ENCODE data around the gene TRIO. TPM values are rescaled to one million over a fixed set of nuclear protein-coding genes. Genes with fewer than 3 reads are reported as not detected.

The TRIO gene
- total RNA-seq, 1 experiment from 2014 or later: 50.9 TPM

DNA sequence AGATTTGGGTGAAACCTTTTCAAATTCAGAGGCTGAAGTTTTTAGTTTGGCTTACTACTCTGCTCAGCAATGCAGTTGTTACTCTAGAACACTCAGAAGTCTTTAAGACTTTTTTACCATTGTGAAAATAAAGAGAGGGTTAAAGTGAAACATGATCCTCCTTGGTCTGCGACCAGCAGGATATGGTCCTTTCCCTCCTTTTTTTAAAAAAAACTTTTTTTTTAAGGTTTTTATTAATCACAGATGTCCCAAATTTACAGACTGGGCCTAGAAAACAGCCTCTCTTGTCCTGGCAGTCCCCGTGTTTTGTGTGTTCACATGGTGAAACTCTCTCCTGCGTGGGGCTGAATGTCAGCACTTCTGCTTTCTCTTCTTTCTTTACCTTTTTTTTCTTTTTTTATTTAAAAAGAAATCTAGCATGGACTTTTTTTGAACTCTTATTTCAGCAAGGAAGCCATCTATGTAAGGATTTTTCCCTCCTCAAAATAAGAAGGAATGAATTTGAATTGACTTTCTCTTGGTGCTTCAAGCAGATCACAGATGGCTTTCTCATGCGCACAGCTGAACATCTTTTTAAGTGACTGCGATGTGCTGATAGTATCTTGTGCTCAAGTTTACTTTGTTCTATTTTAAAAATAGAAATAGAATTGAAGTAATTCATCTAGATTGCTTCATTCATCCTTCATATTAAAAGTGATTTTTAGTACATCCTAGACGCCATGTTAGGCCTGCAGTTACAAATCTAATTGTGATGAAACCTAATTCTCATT lies 309.7 kb downstream of the TRIO start:
- no peak for DNase-seq (ENCODE audit: low spot score)

DNA sequence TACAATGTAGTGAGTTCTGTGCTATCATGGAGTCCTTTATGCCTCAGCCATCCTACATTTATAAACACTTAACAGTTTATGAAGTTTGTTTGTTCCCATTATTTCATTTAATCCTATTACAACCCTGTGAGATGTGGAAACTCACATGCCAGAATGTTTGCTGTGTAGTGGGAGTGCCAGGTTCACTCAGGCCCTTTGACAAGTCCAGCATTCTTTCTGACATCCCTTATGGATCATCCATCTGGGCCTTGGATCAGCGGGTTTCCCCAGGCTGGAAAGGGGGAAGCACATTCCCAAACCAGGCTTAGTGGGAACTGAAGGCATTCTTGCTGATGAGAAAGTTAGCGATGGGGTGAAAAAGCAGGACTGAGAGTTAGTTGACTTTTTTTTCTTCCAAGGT lies 310.3 kb downstream of the TRIO start:
- no peak for DNase-seq (ENCODE audit: low spot score)

DNA sequence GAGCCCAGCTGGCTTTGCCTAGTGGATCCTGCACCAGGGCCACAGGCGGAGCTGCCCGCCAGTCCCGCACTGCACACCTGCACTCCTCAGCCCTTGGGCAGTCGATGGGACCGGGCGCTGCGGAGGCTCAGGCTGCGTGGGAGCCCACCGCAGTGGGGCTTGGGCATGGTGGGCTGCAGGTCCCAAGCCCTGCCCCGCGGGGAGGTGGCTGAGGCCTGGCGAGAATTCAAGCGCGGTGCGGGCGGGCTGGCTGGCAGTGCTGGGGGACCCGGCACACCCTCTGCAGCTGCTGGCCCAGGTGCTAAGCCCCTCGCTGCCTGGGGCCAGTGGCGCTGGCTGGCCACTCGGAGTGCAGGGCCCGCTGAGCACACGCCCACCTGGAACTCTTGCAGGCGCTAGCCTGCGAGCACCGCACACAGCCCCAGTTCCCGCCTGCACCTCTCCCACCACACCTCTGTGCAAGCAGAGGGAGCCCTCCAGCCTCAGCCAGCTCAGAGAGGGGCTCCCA lies 312.7 kb downstream of the TRIO start:
- no peak for DNase-seq (ENCODE audit: low spot score)

DNA sequence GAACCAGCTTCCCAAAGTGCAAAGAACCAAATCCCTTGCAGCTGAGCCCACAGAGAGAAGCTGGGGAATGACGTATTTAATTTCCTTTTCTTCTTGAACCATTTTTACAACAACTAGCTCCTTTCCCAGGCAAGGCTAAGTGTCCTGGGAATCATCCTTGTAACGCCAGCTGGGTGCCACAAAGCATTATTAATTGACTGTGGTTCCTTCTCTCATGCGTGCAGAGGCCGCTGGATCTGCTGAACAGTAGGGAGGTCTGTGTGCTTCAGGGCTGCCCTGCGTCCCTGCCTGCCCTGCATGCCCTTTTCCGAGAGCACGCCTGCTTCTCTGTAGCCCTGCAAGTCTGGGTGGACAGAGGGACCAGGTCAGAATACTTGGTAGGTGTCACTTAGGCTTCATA lies 314.3 kb downstream of the TRIO start:
- no peak for DNase-seq (ENCODE audit: low spot score)

DNA sequence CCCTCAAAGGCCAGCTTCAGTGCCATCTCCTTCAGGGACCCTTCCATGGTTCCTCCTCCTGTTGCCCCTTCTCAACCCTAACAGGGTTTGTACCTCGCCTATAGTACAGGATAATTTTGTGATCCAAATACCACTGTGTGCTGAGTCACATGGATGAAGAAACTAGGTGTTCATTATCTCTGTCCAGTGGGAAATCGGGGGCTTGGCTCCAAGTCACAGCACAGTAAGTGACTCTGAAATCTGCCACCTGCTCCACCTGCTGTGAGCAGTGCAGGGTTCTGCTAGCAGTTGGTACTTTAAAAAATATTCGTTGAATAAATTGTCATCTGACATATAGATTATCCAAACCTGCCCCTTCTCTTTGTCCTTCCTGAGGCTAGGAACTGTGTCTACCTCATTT lies 315.3 kb downstream of the TRIO start:
- no peak for DNase-seq (ENCODE audit: low spot score)

DNA sequence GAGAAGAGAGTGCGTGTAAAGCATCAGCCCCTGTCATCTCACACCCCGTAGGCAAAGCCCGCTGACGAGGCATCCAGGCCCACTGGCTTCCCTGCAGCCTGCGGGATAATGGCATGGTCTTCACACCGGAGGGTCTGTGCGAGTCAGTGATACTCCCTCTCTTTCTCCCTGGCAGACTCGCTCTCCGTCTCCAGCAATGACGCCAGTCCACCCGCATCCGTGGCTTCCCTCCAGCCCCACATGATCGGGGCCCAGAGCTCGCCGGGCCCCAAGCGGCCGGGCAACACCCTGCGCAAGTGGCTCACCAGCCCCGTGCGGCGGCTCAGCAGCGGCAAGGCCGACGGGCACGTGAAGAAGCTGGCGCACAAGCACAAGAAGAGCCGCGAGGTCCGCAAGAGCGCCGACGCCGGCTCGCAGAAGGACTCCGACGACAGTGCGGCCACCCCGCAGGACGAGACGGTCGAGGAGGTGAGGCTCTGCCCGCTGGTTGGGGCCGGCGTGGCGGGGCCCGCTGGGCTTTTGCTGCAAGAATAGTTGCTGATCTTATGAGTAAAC lies 317.8 kb downstream of the TRIO start:
- DNase-seq (ENCODE audit: low spot score): no peak

DNA sequence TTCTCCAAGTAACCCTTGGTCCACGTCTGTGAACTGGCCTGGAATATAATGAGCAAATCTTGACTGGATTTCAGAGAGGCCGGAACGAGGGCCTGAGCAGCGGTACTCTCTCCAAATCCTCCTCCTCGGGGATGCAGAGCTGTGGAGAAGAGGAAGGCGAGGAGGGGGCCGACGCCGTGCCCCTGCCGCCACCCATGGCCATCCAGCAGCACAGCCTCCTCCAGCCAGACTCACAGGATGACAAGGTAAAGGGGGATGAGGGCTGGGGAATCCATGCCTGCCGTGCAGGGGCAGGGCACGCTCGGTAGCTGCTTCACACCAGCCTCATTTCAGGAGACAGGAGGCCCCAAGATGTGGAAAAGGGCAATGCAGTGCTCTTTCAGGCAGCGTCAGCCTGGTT lies 319.5 kb downstream of the TRIO start:
- no peak for DNase-seq (ENCODE audit: low spot score)

DNA sequence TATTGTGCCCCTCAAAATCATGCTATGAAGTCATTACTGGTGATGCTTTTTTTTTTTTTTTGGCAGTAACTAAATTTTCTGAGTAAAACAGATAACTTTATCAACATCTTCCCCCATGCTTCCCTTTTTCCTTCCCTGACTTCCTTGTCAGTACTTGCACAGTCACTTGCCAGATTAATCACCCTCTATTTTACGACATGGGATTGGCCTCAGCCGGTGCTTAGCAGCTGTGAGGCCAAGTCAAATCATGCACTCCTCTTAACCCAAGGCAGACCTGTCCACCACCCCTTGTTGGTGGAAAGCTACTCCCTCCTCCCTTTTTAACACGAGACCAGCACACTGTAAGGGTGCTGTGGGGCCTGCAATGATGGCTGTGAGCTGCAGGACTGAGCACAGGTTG lies 320.5 kb downstream of the TRIO start:
- no peak for DNase-seq (ENCODE audit: low spot score)

DNA sequence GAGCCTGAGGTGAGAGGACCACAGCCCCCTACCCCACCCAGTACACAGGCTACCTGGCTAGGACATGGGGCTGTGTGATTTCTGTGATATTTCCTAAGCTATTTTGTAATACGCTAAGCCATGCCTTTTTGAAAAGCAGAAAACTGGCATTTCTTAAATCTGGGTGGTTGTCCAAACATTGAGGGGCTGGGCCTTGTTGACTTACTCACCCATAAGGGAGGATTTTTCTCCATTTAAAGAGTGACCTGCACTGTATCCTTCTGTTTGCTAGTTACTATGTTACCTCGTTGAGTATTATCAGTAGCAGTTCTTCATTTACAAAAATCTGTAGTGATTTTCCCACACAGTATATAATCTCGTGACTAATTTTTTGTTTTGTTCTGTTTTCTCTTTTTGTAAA lies 321.0 kb downstream of the TRIO start:
- DNase-seq (ENCODE audit: low spot score): no peak

DNA sequence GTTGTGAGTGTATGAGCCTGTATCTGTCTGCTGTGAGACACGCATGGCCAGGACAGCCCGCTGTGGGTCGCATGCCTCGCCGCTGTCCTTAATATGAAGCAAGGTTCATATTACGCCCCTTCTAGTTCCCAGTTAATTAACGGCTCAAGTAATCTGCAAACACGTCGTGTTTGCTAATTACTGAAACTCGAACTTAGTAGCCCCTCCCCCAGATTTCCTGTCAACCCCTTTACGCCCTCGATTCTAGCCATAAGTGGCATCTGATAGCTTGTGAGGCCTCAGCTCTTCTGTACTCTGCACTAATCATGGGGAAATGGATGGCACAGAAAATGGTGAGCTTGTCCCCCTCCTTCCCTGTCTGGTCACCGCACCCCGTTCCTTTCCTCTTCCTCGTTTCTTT lies 321.5 kb downstream of the TRIO start:
- DNase-seq (ENCODE audit: low spot score): no peak

DNA sequence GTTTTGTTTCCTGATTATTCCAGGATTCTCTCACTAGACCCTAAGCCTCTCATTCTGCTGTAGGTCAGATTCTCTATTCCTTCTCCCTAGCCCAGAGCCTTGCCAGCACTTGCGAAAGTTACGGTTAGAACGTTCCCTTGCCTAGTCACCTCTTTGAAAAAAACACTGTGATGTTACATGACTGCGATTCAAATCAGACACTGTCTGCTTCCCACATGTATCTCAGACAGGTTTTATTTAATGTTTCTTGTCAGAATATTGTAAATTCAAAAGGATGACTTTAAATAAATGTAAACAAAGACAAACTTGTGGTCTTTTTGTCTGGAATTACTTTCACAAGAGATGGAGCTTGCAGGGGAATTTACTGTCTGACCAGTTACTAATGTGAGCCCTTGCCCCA lies 322.0 kb downstream of the TRIO start:
- no peak for DNase-seq (ENCODE audit: low spot score)

DNA sequence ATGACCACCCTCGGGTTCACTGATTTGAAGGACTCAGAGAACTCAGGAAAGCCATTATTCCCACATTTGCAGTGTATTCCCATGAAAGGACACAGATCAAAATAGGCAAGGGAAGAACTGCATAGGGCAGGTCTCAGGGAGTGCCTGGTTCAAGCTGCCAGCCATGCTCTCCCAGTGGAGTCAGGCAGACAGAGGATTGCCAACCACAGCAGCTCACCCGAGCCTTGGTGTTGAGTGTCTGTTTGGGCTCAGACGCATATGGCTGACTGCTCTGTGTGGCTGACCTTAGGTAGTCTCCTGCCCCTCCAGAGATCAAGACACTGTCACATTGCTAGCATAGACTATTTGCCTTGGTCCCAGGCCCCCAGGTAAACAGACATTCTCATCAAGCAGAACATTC lies 322.6 kb downstream of the TRIO start:
- no peak for DNase-seq (ENCODE audit: low spot score)

DNA sequence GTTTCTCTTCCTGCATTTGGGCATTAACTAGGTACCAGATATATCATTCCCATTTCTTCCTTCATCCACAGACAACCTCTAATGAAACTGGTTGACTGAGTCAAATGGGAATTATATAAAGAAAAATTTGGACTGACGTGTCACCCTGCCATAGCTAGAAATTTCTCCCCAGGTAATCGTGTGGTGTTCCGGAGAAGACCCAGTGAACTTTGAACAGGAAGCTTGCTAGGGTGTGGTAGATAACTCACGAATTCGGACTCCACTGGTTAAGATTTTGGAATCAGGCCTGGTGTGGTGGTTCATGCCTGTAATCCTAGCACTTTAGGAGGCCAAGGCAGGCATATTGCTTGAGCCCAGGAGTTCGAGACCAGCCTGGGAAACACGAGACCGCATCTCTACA lies 324.1 kb downstream of the TRIO start:
- no peak for DNase-seq (ENCODE audit: low spot score)

DNA sequence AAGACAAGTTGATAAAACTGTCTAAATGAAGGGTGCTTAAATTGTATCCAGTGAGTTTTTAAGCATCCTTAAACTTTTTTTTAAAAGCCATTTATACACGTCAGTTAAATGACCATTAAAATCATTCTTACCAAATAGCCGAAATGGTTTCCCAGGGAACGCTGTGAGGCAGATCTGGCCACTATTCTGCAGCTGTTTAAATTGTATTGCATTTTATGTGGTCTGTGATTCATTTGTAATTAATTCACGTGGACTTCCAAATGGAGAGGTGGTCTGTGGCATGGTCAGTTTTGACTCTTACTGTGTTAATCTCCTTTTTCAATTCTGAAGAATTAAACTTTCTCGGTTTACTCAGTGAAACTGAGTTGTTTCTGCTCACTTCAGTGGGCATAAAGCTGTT lies 324.7 kb downstream of the TRIO start:
- DNase-seq (ENCODE audit: low spot score): no peak

DNA sequence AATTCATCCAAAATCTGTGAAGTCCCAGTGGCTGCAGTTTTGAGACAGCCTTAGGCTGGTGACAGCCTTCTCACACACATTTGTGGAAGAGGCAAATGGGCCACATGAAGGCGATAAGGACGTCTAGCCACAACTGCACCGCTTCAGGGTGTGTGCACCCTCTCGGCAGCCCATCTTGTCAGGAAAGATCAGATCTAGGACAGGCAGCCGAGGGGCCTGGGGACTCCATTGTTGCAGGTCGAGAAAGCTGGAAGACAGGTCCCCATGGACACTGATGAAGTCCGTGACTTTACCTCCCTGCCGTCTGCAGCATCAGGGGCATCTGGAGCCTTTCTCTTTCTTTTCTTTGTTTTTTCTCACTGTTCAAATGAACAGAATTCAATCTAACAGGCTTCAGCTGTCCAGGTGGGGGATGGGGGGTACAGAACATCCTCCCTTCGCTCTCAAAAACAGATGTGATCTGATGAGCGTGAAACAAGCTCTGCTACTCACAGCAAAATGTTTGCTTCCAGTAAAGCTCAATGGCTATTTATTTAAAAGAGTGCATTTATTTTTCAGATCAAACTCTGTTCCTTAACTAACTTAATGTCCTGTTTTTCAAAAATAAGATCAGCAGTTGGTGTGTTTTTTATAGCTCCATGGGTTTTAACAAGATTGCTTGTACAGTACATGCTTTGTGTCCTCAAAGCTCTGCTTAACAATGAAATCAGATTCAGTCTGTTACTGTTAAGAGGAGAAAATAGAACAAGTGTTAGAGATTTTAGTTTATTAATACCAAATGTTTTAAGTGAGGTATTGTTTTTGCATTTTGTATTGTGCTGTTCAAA lies 326.6 kb downstream of the TRIO start:
- no peak for DNase-seq (ENCODE audit: low spot score)

DNA sequence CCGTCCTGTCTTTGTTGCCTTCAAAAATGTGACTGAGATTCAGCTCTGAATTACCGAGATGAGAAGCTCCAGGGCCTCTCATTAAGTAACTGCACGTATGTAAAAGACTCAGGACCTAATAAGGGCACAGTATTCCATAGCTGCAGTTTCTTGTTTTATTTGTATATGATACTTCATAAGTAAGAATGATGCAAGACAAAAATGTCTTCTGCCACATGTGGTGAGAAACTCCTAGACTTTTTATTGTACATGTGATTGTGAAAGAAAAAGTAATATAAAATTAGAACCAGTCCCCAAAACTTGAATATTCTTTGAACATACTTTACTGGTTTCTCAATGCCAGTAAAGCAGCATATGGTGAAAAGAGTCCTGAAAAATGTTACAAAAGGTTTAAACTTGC lies 328.4 kb downstream of the TRIO start:
- DNase-seq (ENCODE audit: low spot score): no peak

DNA sequence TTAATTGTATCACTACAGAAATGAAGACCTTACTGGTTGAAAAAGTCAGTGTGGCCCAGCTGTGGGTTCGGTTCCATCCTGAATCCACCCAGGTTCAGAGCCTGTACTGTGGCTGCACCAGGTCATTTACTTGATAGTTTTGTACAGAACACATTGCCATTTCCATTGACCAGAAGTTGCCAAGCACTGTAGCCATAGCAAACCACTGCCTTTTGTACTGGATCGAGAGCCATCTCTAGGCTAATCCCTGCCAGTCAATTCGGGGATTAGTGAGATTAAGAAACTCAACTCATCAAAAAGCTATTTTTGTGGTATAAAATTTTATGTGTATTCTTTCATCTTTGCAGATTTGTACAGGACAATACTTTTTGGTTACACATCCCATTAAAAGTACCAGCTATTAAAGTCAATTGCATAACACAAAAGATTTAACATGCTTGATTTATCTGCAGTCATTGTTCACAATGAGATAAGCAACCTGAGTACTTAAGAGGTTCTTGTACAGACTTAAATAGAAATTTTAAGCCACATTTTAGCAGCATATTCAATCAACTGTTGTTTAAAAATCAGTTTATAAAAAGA lies 329.9 kb downstream of the TRIO start:
- no peak for DNase-seq (ENCODE audit: low spot score)

DNA sequence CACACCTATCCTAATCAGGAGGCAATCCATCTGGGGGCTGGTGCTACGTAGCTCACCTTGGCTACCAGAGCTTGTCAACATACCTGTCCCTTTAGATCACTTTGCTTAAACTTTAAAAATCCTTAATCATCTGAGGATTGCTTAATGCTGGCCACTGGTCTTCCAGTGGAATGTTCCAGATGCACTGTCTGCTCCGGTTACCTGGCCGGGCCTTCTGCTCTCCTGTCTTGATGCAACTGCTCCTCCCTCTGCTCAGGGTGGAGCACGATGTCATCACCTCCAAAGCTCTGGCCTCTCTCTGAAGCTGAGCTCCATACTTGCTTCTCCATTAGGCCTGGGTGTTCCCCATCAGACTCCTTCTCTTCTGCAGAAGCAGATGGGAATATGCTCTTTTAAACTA lies 331.9 kb downstream of the TRIO start:
- no peak for DNase-seq (ENCODE audit: low spot score)

DNA sequence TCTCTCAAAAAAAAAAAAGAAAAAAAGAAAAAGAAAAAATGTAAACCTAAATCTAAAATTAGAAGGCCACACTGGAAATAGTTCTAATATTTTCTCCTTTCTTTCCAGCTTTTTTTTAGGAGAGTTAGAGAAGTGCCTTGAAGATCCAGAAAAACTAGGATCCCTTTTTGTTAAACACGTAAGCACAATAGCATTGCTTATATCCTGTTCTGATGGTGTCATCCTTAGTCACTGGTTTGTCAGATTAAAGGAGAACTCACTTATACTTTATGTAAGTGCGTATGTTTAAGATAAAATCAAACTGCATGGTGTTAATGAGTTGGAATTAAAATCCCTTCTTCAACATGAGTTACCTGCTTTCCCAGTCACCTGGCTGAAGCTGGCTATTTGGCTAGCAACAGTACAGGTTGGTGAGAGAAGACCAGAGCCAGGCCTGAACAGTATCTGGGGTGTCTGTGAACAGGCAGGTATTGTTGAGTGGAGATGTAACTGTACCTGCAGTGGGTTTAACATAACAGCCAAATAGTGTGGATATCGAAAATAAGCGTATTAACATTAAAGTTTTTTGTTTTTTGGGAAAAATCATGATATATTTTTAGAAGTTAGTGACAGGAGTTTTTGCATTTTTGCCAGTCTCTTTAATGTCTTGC lies 333.8 kb downstream of the TRIO start:
- DNase-seq (ENCODE audit: low spot score): no peak

DNA sequence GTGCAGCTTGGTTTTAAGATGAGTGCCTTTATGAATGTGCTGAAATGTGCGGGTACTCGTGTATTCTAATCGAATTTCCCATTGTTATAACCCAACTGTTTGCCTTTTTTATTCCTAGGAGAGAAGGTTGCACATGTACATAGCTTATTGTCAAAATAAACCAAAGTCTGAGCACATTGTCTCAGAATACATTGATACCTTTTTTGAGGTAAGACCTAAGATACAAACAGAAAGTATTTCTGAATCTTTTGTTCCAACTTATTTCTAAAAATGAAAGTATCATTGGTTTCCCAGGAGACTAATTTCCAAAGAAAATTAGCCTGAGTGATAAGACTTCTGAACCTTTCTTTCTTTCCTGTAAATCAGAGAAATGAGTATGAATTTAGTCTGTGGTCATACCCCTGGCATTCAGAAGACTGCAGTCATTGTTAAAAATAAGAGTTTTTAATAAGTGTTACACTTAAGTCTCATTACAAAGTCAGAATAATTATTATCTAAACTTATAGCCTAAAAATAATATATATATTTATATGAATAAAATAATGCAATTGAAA lies 336.1 kb downstream of the TRIO start:
- no peak for DNase-seq (ENCODE audit: low spot score)

DNA sequence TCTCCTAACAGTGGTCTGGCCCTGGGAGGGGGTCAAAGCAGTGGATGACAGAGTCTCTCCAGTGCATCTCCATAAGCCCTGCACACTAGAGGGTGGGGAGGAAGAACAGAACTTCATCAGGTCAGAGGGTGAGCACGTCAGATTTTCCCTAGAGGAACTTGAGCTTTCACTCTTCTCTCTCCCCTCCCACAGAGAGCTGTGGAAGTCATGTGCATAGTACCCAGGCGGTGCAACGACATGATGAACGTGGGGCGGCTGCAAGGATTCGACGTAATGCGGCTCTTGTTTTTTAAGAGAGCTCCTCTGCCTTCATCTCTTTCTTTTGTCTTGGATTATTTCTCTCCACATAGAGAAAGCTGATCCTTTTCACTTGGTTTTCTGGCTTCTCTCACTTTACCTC lies 338.2 kb downstream of the TRIO start:
- no peak for DNase-seq (ENCODE audit: low spot score)

DNA sequence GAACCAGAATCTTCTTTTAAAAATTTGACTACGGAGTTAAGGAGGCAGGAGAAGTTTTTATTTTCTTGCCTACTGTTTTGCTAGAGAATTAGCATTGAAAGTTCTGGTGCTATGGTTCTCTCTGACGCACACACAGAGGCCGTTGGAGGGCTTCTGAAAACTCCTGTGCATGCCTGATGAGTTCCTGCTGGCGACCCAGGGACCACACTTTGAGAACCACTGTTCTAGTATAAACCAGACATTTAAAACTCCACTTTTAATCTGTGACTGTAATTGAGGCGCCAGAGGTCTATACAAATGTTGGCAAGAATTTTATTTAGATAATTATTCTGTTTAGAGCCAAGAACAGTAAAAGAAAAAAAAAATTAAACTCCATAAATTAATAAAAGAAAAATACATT lies 338.9 kb downstream of the TRIO start:
- no peak for DNase-seq (ENCODE audit: low spot score)
